ENCODE measurements around the gene ABCA6. TPM values are rescaled to one million over a fixed set of nuclear protein-coding genes. Genes with fewer than 3 reads are reported as not detected.

Gene ABCA6
- polyA plus RNA-seq, 1 donor (not counting 4 experiments of a cell fraction or from before 2014, with no cell fraction given), result 0.14 TPM

DNA sequence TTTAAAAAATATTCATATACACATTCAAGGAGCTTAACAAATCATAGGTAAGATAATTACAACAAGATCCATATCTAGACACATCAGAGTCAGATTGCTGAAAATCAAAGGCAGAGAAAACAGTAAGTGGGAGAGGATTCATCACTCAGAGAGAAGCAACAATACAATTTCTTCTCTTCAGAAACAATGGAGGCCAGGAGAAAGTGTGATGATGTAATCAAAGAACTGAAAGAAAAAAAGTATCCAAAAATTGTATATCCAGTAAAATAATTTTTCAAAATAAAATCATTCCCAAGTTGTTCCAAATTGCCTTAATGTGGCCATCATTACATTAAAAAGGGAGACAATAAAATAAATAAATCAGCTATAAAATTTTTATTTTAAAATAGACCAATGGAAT is 17.7 kb upstream of the ABCA6 start:
- H3K27ac ChIP-seq (ENCODE audit: control insufficient read depth, insufficient read depth, low read length), result no peak overlapping the region
- no peaks in the 10 kb centered on the region for H3K79me2 ChIP-seq (ENCODE audit: control insufficient read depth, insufficient read depth, low read length)
- H4K20me1 ChIP-seq (ENCODE audit: control insufficient read depth, extremely low read depth, insufficient read depth, low read length), result no peaks in the 10 kb centered on the region
- no peaks in the 10 kb centered on the region for H3K4me1 ChIP-seq (ENCODE audit: control insufficient read depth, extremely low read depth, insufficient read depth, low read length)
- no peak overlapping the region for H3K4me3 ChIP-seq (ENCODE audit: control insufficient read depth in 2 of 3, extremely low read depth in 1 of 3, insufficient read depth in 2 of 3, low read depth in 1 of 3, low read length in 3 of 3)
- TF ChIP-seq EZH2 (IDR thresholded peaks at IDR 0.05; ENCODE audit: low read length), result no peak
- TF ChIP-seq, protein P1, sequence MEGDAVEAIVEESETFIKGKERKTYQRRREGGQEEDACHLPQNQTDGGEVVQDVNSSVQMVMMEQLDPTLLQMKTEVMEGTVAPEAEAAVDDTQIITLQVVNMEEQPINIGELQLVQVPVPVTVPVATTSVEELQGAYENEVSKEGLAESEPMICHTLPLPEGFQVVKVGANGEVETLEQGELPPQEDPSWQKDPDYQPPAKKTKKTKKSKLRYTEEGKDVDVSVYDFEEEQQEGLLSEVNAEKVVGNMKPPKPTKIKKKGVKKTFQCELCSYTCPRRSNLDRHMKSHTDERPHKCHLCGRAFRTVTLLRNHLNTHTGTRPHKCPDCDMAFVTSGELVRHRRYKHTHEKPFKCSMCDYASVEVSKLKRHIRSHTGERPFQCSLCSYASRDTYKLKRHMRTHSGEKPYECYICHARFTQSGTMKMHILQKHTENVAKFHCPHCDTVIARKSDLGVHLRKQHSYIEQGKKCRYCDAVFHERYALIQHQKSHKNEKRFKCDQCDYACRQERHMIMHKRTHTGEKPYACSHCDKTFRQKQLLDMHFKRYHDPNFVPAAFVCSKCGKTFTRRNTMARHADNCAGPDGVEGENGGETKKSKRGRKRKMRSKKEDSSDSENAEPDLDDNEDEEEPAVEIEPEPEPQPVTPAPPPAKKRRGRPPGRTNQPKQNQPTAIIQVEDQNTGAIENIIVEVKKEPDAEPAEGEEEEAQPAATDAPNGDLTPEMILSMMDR (optimal IDR thresholded peaks at IDR 0.05 in 1 of 3, IDR thresholded peaks at IDR 0.05 in 1 of 3, conservative IDR thresholded peaks at IDR 0.05 in 1 of 3; ENCODE audit: extremely low read depth in 1 of 3, insufficient read depth in 2 of 3, low read length in 3 of 3), result no peak
- H2AFZ ChIP-seq (ENCODE audit: control insufficient read depth, low read length), result no peak overlapping the region
- DNase-seq (ENCODE audit: low read depth, low spot score), result no peak
- FAIRE-seq, result no peak
- H3K36me3 ChIP-seq (ENCODE audit: control insufficient read depth in 2 of 2, extremely low read depth in 1 of 2, insufficient read depth in 2 of 2, low read length in 2 of 2), result no peaks in the 10 kb centered on the region
- H3K4me2 ChIP-seq (ENCODE audit: control insufficient read depth, extremely low read depth, insufficient read depth, low read depth, low read length), result no peak overlapping the region
- dilution Hi-C loops (cut with MboI; ENCODE audit: extremely low pct_ligation_motif_present, low sequenced_read_pairs), result no loop called here
- no peaks in the 10 kb centered on the region for H3K27me3 ChIP-seq (ENCODE audit: control insufficient read depth, extremely low read depth, insufficient read depth, low read length)
- H3K9me1 ChIP-seq (ENCODE audit: control insufficient read depth, extremely low read depth, insufficient read depth, low read length), result no peaks in the 10 kb centered on the region
- H3K9ac ChIP-seq (ENCODE audit: control insufficient read depth, extremely low read depth, insufficient read depth, low read length), result no peak overlapping the region
- no peaks in the 10 kb centered on the region for H3K9me3 ChIP-seq (ENCODE audit: control insufficient read depth, low read depth, low read length)

GRCh38 chr17:69154267-69154666 is 12.6 kb upstream of the ABCA6 start:
- FAIRE-seq (no peak), DNase-seq (ENCODE audit: low read depth, low spot score) (no peak)
- H3K79me2 ChIP-seq (ENCODE audit: control insufficient read depth, insufficient read depth, low read length), result no peaks in the 10 kb centered on the region
- TF ChIP-seq, protein P1 (optimal IDR thresholded peaks at IDR 0.05 in 1 of 3, IDR thresholded peaks at IDR 0.05 in 1 of 3, conservative IDR thresholded peaks at IDR 0.05 in 1 of 3; ENCODE audit: extremely low read depth in 1 of 3, insufficient read depth in 2 of 3, low read length in 3 of 3), result no peak
- TF ChIP-seq EZH2 (IDR thresholded peaks at IDR 0.05; ENCODE audit: low read length), result no peak
- no peak overlapping the region for H2AFZ ChIP-seq (ENCODE audit: control insufficient read depth, low read length)
- H3K4me2 ChIP-seq (ENCODE audit: control insufficient read depth, extremely low read depth, insufficient read depth, low read depth, low read length), result no peak overlapping the region
- H3K9ac ChIP-seq (ENCODE audit: control insufficient read depth, extremely low read depth, insufficient read depth, low read length), result no peak overlapping the region
- no peaks in the 10 kb centered on the region for H4K20me1 ChIP-seq (ENCODE audit: control insufficient read depth, extremely low read depth, insufficient read depth, low read length)
- no peak overlapping the region for H3K27ac ChIP-seq (ENCODE audit: control insufficient read depth, insufficient read depth, low read length)
- H3K27me3 ChIP-seq (ENCODE audit: control insufficient read depth, extremely low read depth, insufficient read depth, low read length), result no peaks in the 10 kb centered on the region
- dilution Hi-C loops (cut with MboI; ENCODE audit: extremely low pct_ligation_motif_present, low sequenced_read_pairs), result no loop called here
- no peaks in the 10 kb centered on the region for H3K4me1 ChIP-seq (ENCODE audit: control insufficient read depth, extremely low read depth, insufficient read depth, low read length)
- no peaks in the 10 kb centered on the region for H3K36me3 ChIP-seq (ENCODE audit: control insufficient read depth in 2 of 2, extremely low read depth in 1 of 2, insufficient read depth in 2 of 2, low read length in 2 of 2)
- no peaks in the 10 kb centered on the region for H3K9me3 ChIP-seq (ENCODE audit: control insufficient read depth, low read depth, low read length)
- H3K9me1 ChIP-seq (ENCODE audit: control insufficient read depth, extremely low read depth, insufficient read depth, low read length), result no peaks in the 10 kb centered on the region
- no peak overlapping the region for H3K4me3 ChIP-seq (ENCODE audit: control insufficient read depth in 2 of 3, extremely low read depth in 1 of 3, insufficient read depth in 2 of 3, low read depth in 1 of 3, low read length in 3 of 3)

Data from keratinocyte (primary cell).